NOMO-1 treated with dmso at 0.1 percent for 144 hours (cell line): ENCODE results near the gene DDA1.
A peak's percentile ranks its signal among the peaks of the same experiment; 100 is the strongest.
"Not testable (repeated sequence)": the region's sequence is repeated elsewhere in the genome, so short reads cannot be mapped to it uniquely, and the experiment has no call there.

ENCODE experiments used
- DNase-seq: peaks from one replicate; lab custom pipeline; 2025; ENCODE audit not compliant: unreplicated experiment; lab: John Stamatoyannopoulos, UW

Gene DDA1

GRCh38 chr19:17286752-17287151, 22.6 kb upstream of the DDA1 start:
- DNase-seq, result no peak

GRCh38 chr19:17289489-17289888, 19.9 kb upstream of the DDA1 start:
- DNase-seq, result no peak

- DNase-seq, result peak; percentile 75
These were observed 16.9 kb upstream of the DDA1 start for GRCh38 chr19:17292301-17293074.

- DNase-seq, result no peak
These were observed 15.8 kb upstream of the DDA1 start for GRCh38 chr19:17293605-17294004.

GRCh38 chr19:17294051-17294891, 15.1 kb upstream of the DDA1 start:
- DNase-seq, result no peak

- DNase-seq, result not testable (repeated sequence)
These were observed 13.8 kb upstream of the DDA1 start for GRCh38 chr19:17295551-17295950.

- no peak for DNase-seq
These were observed 13.1 kb upstream of the DDA1 start for GRCh38 chr19:17296273-17296672.

- no peak for DNase-seq
These were observed 12.4 kb upstream of the DDA1 start for GRCh38 chr19:17296976-17297375.

- DNase-seq, result no peak
These were observed 8.3 kb upstream of the DDA1 start for GRCh38 chr19:17300992-17301619.

GRCh38 chr19:17302391-17303166, 6.8 kb upstream of the DDA1 start:
- DNase-seq, result peak; percentile 29

- DNase-seq, result peak; percentile 89
These were observed 6.0 kb upstream of the DDA1 start, which contains the start of gene ABHD8 for GRCh38 chr19:17303167-17303939. TSS of gene ABHD8 (minus strand) at chr19:17303425. CDS start at chr19:17301616, 1,809 bp downstream.

GRCh38 chr19:17303940-17304267, 5.5 kb upstream of the DDA1 start:
- DNase-seq, result no peak

GRCh38 chr19:17304386-17305215, 4.8 kb upstream of the DDA1 start:
- no peak for DNase-seq

GRCh38 chr19:17305216-17305516, 4.2 kb upstream of the DDA1 start:
- no peak for DNase-seq

GRCh38 chr19:17305517-17306284, 3.7 kb upstream of the DDA1 start, which contains the start of gene MRPL34:
TSS of gene MRPL34 (plus strand) at chr19:17305872. CDS start at chr19:17305893, 21 bp downstream.
- DNase-seq, result peak; percentile 98

- DNase-seq, result no peak
These were observed 3.1 kb upstream of the DDA1 start for GRCh38 chr19:17306285-17306714.

GRCh38 chr19:17307876-17308377, 1.4 kb upstream of the DDA1 start:
- no peak for DNase-seq

GRCh38 chr19:17309965-17310461, 650 bp downstream of the DDA1 start:
- no peak for DNase-seq
